Endothelial cell of umbilical vein (primary cell): ENCODE results near the gene MYD88. TPM values are rescaled to one million over a fixed set of nuclear protein-coding genes. Genes with fewer than 3 reads are reported as not detected.
A peak's percentile ranks its signal among the peaks of the same experiment; 100 is the strongest.

ENCODE experiments used
- BruUV-seq: library from RNA; stranded (reverse); fragments of 400-500 nt; replicated peaks from 2 replicates; lab custom pipeline; 2021; lab: Mats Ljungman, UMichigan
- CTCF ChIA-PET: fragments of 300-600, 350-600 bp; sonication (Branson Sonifier 250); formaldehyde crosslinking; loops from one replicate; lab custom pipeline; 2021; ENCODE audit warnings: antibody characterized with exemption, inconsistent platforms; lab: Charles Lee
- POLR2A ChIA-PET: fragments of 300-600, 350-600 bp; sonication (Branson Sonifier 250); formaldehyde crosslinking; loops from one replicate; lab custom pipeline; 2021; ENCODE audit warnings: antibody characterized with exemption, inconsistent platforms; lab: Charles Lee
- DNase-seq: peaks from one replicate; pipeline ENCODE4 v3.0.0-alpha.2; 2011; ENCODE audit warnings: low read depth, low spot score
- FAIRE-seq: peaks from 2 replicates; lab custom pipeline; 2011; peaks lifted over from hg19 to GRCh38; lab: Jason Lieb, UNC
- H2AFZ ChIP-seq: 2 replicates; pipeline ENCODE4 v1.6.0; 2012; ENCODE audit warnings: low read depth, low read length, control low read depth, inconsistent platforms
- H3K27ac ChIP-seq: 2 replicates; pipeline ENCODE4 v1.5.1; 2011; ENCODE audit warnings: low read depth, mild to moderate bottlenecking, control low read depth, low read length, moderate library complexity; ENCODE audit not compliant: insufficient read depth
- H3K27me3 ChIP-seq, 2 experiments: 2 replicates each; pipeline versions ENCODE4 v1.6.0 to v1.6.1; 2011; ENCODE audit warnings: low read length in 2 of 2, mixed read lengths in 1 of 2; ENCODE audit not compliant: control insufficient read depth in 2 of 2, insufficient read depth in 2 of 2
- H3K36me3 ChIP-seq, 2 experiments: 2 replicates in 1 of 2; 3 replicates in 1 of 2; pipeline ENCODE4 v1.5.1; 2011; ENCODE audit warnings: low read length in 2 of 2, mild to moderate bottlenecking in 1 of 2, moderate library complexity in 1 of 2; ENCODE audit not compliant: control insufficient read depth in 2 of 2, insufficient read depth in 2 of 2; ENCODE audit errors: extremely low read depth in 1 of 2
- H3K4me1 ChIP-seq: 3 replicates; pipeline ENCODE4 v1.5.1; 2011; ENCODE audit warnings: mild to moderate bottlenecking, low read length; ENCODE audit not compliant: control insufficient read depth, insufficient read depth; ENCODE audit errors: extremely low read depth
- H3K4me2 ChIP-seq: 2 replicates; pipeline ENCODE4 v1.6.1; 2011; ENCODE audit warnings: low read length, control low read depth, mixed read lengths; ENCODE audit not compliant: insufficient read depth
- H3K4me3 ChIP-seq, 3 experiments: fragments of 200-600 bp in 1 of 3; sonication (generic), shearing (Covaris generic) in 1 of 3; replicated peaks in 1 of 3; 2 replicates each; pipeline ENCODE4 v1.5.1; 2011 to 2016; ENCODE audit warnings: control low read depth in 3 of 3, low read length in 3 of 3, mild to moderate bottlenecking in 2 of 3, inconsistent platforms in 1 of 3, low read depth in 1 of 3, moderate library complexity in 1 of 3; ENCODE audit not compliant: insufficient read depth in 1 of 3
- H3K79me2 ChIP-seq: 2 replicates; pipeline ENCODE4 v1.6.0; 2012; ENCODE audit warnings: low read length, inconsistent platforms; ENCODE audit not compliant: control insufficient read depth, insufficient read depth
- H3K9ac ChIP-seq: replicated peaks from 2 replicates; pipeline ENCODE3; 2011; ENCODE audit warnings: low read length, control low read depth; ENCODE audit not compliant: insufficient read depth; ENCODE audit errors: extremely low read depth
- H3K9me1 ChIP-seq: replicated peaks from 3 replicates; pipeline ENCODE4 v1.6.0; 2011; ENCODE audit warnings: mild to moderate bottlenecking, low read length; ENCODE audit not compliant: control insufficient read depth, insufficient read depth; ENCODE audit errors: extremely low read depth
- H3K9me3 ChIP-seq: replicated peaks from 2 replicates; pipeline ENCODE4 v1.5.1; 2012; ENCODE audit warnings: low read length, inconsistent platforms; ENCODE audit not compliant: control insufficient read depth, insufficient read depth
- H4K20me1 ChIP-seq: replicated peaks from 2 replicates; pipeline ENCODE3; 2011; ENCODE audit warnings: mild to moderate bottlenecking, low read length; ENCODE audit not compliant: control insufficient read depth, insufficient read depth; ENCODE audit errors: extremely low read depth
- FOS ChIP-seq: IDR thresholded peaks from 2 replicates; pipeline ENCODE4 v1.6.1; 2011; ENCODE audit warnings: mild to moderate bottlenecking, low read length, moderate library complexity, borderline replicate concordance; ENCODE audit not compliant: insufficient read depth
- POLR2A ChIP-seq: IDR thresholded peaks from 2 replicates; pipeline ENCODE4 v1.6.1; 2012; ENCODE audit warnings: low read depth, mild to moderate bottlenecking, control low read depth, low read length
- POLR2AphosphoS5 ChIP-seq: IDR thresholded peaks from 2 replicates; pipeline ENCODE4 v1.6.1; 2012; ENCODE audit warnings: low read depth, mild to moderate bottlenecking, control low read depth, low read length, moderate library complexity; ENCODE audit not compliant: insufficient read depth
- dilution Hi-C: fragments of 300-500 bp; cut with MboI; formaldehyde crosslinking; loops from one replicate; pipeline ENCODE4 v1.15.0; 2019; ENCODE audit warnings: low sequenced_read_pairs; ENCODE audit not compliant: extremely low pct_ligation_motif_present
- intact Hi-C: fragments of 100-400 bp; cut with micrococcal nuclease; formaldehyde crosslinking; loops from one replicate; pipeline ENCODE4 v1.10.0; 2022
- polyA plus RNA-seq, 4 experiments: library from polyadenylated mRNA; depleted of rRNA in 3 of 4; stranded (reverse) in 3 of 4; unstranded in 1 of 4; fragments of >200 nt; gene quantifications; 2 replicates each; pipeline versions ENCODE4 v1.2.1 to v1.2.3, GENCODE V29; 2011 to 2012; ENCODE audit warnings: missing spikeins in 1 of 4
- total RNA-seq: library from RNA; stranded (reverse); gene quantifications from 2 replicates; pipeline ENCODE4 v1.2.3, GENCODE V29; 2021

MYD88 gene
- total and polyA plus RNA-seq, 2 donors (not counting 3 experiments of a cell fraction or from before 2014, with no cell fraction given) = 35.1 to 55.0 TPM

DNA sequence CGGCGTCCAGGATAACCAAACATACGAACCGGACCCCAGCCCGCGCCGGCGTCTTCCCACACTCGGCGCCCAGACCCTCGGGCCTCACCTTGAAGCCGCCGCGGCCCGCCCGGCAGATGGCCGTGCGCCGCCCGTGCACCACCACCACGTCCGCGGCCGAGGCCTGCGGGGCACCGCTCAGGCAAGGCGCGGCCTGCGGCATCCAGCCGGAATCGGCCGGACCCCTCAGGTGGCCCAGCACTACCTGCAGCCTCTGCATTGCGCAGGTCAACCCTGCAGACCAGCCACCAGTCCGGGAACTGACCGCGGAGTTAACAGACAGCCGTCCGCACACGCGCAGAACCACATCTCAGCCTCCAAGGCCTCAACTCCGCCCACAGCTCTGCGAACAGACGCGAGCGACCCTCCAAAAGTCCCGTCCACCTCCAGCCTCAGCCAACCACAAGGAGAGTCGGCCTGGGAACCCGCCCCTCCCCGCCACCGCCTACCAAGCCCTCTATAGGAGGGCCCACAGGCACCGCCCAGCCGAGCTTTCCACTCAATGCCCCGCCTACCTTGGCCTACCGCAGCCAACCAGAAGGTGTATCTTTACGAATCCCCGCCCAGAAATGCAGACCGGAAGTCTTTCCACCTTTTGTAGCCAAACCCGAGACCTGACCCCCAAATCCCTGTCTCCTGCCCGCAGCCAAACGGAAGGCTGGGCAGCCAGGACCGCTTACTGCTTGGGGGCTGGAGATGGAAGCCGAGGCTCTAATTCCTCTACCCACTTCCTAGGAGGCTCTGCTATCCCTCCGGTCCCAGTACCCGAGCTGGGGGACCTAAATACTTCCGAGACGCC is 1.5 kb upstream of the MYD88 start, which contains the start of gene ACAA1:
Gene ACAA1 (minus strand): TSS at position 351 of the 838 bp plus-strand sequence. CDS start 92 bp downstream, at position 259.
- CTCF ChIA-PET = interaction anchor here (0.8 to 4.5 kb wide), 11 partner anchors 14 to 359 kb away, joined by 3 to 43 read pairs (median 5); partner anchors contain the start of genes ACVR2B, EXOG, OXSR1 and XYLB
- Histone ChIP-seq H3K27ac (peak within 1 kb of the TSS; percentile 45), H3K27me3 (no peaks in the 10 kb centered on the region), H2AFZ (peak within 1 kb of the TSS; percentile 98), H3K4me3 (peak within 1 kb of the TSS; percentile 27 to 71 (median 67)), H3K4me2 (peak within 1 kb of the TSS; percentile 75), H4K20me1 (no peaks in the 10 kb centered on the region), H3K79me2 (peaks cover 11% of the 10 kb centered on the region), H3K9ac (peak within 1 kb of the TSS; percentile 62), H3K36me3 (peaks cover 0 to 20% of the 10 kb centered on the region in 2 experiments), H3K9me1 (no peaks in the 10 kb centered on the region), H3K4me1 (peaks cover 24% of the 10 kb centered on the region), H3K9me3 (no peaks in the 10 kb centered on the region)
- FAIRE-seq = peak; percentile 99
- dilution Hi-C loops (no loop called here), intact Hi-C loops (loop anchor here (1.0 to 10.0 kb wide), 10 partner anchors 28 to 518 kb away; partner anchors contain the start of genes EXOG, OXSR1 and XYLB)
- POLR2A ChIA-PET = interaction anchor here (0.7 to 2.6 kb wide), 3 partner anchors 11 to 43 kb away, joined by 3 to 22 read pairs (median 4); partner anchors contain the start of gene OXSR1
- peak; percentile 99 for DNase-seq
- TF ChIP-seq FOS (no peak), POLR2A (peak; percentile 90), POLR2AphosphoS5 (peak; percentile 57)
- BruUV-seq = no TSS peak
